Glutamatergic neuron (in vitro differentiated cells): ENCODE results near the gene SPON1. TPM values are rescaled to one million over a fixed set of nuclear protein-coding genes. Genes with fewer than 3 reads are reported as not detected.

Experiments
- DNase-seq: peaks from one replicate; pipeline ENCODE4 v3.0.0; 2022
- H3K27ac Mint-ChIP-seq: one replicate; pipeline ENCODE4 v1.8.0; 2020; ENCODE audit warnings: mild to moderate bottlenecking, mixed read lengths, inconsistent platforms; ENCODE audit not compliant: unreplicated experiment
- H3K27me3 Mint-ChIP-seq: one replicate; pipeline ENCODE4 v1.8.0; 2020; ENCODE audit warnings: mild to moderate bottlenecking, moderate library complexity, mixed read lengths, inconsistent platforms; ENCODE audit not compliant: unreplicated experiment
- H3K36me3 Mint-ChIP-seq: one replicate; pipeline ENCODE4 v1.8.0; 2020; ENCODE audit warnings: mild to moderate bottlenecking, mixed read lengths, inconsistent platforms; ENCODE audit not compliant: unreplicated experiment
- H3K4me1 Mint-ChIP-seq: one replicate; pipeline ENCODE4 v1.8.0; 2020; ENCODE audit warnings: mild to moderate bottlenecking, low read depth, mixed read lengths, inconsistent platforms; ENCODE audit not compliant: unreplicated experiment
- H3K4me3 Mint-ChIP-seq: one replicate; pipeline ENCODE4 v1.8.0; 2020; ENCODE audit warnings: mild to moderate bottlenecking, mixed read lengths, inconsistent platforms; ENCODE audit not compliant: unreplicated experiment
- H3K9me3 Mint-ChIP-seq: one replicate; pipeline ENCODE4 v1.8.0; 2020; ENCODE audit warnings: mild to moderate bottlenecking, moderate library complexity, mixed read lengths, inconsistent platforms; ENCODE audit not compliant: unreplicated experiment
- CTCF ChIP-seq: fragments of 200-600 bp; sonication (generic); IDR thresholded peaks from one replicate; pipeline ENCODE4 v1.5.0; 2021; ENCODE audit not compliant: partially characterized antibody, unreplicated experiment
- total RNA-seq: library from RNA; stranded (reverse); fragmentation: NEBNext Ultra II Directional; extraction: Animal tissue kit (Norgen Biotek cat#: 25700); gene quantifications from one replicate; pipeline ENCODE4 v1.2.1, GENCODE V29; 2021; ENCODE audit not compliant: unreplicated experiment

The SPON1 gene
- total RNA-seq, 1 donor from 2014 or later: 0.81 TPM

- no peak overlapping the region for H3K4me3 Mint-ChIP-seq
- peaks cover 5% of the 10 kb centered on the region for H3K27me3 Mint-ChIP-seq
- H3K4me1 Mint-ChIP-seq: peaks cover 9% of the 10 kb centered on the region
- H3K36me3 Mint-ChIP-seq: no peaks in the 10 kb centered on the region
- TF ChIP-seq CTCF: no peak
- no peak for DNase-seq
- no peak overlapping the region for H3K27ac Mint-ChIP-seq
- no peaks in the 10 kb centered on the region for H3K9me3 Mint-ChIP-seq
Measured at GRCh38 chr11:14140991-14141390, 178.5 kb downstream of the SPON1 start.

GRCh38 chr11:14141676-14142075 is 179.2 kb downstream of the SPON1 start:
- DNase-seq: no peak
- Mint-ChIP-seq H3K27me3 (peaks cover 5% of the 10 kb centered on the region), H3K27ac (no peak overlapping the region), H3K36me3 (no peaks in the 10 kb centered on the region), H3K9me3 (no peaks in the 10 kb centered on the region), H3K4me1 (peaks cover 3% of the 10 kb centered on the region), H3K4me3 (no peak overlapping the region)
- no peak for TF ChIP-seq CTCF

- H3K4me1 Mint-ChIP-seq: no peaks in the 10 kb centered on the region
Measured at GRCh38 chr11:14144934-14145333, 182.4 kb downstream of the SPON1 start.

GRCh38 chr11:14148653-14149273 is 186.2 kb downstream of the SPON1 start:
- DNase-seq: no peak
- peak; percentile 74 for TF ChIP-seq CTCF
- Mint-ChIP-seq H3K4me3 (no peak overlapping the region), H3K36me3 (peaks cover 6% of the 10 kb centered on the region), H3K9me3 (peaks cover 4% of the 10 kb centered on the region), H3K4me1 (no peaks in the 10 kb centered on the region), H3K27me3 (peaks cover 2% of the 10 kb centered on the region), H3K27ac (no peak overlapping the region)

More at GRCh38 chr11:14144934-14145333, 182.4 kb downstream of the SPON1 start:
- Mint-ChIP-seq H3K4me3 (no peak overlapping the region), H3K9me3 (no peaks in the 10 kb centered on the region), H3K27me3 (peaks cover 5% of the 10 kb centered on the region), H3K36me3 (no peaks in the 10 kb centered on the region), H3K27ac (no peak overlapping the region)
- TF ChIP-seq CTCF: no peak
- DNase-seq: no peak

GRCh38 chr11:14149683-14150082 is 187.2 kb downstream of the SPON1 start:
- no peak for TF ChIP-seq CTCF
- H3K27ac Mint-ChIP-seq: no peak overlapping the region
- H3K9me3 Mint-ChIP-seq: peaks cover 4% of the 10 kb centered on the region
- peaks cover 8% of the 10 kb centered on the region for H3K36me3 Mint-ChIP-seq
- H3K4me1 Mint-ChIP-seq: no peaks in the 10 kb centered on the region
- no peak overlapping the region for H3K4me3 Mint-ChIP-seq
- DNase-seq: no peak
- H3K27me3 Mint-ChIP-seq: peaks cover 2% of the 10 kb centered on the region
